Measurements from ENCODE around the gene REXO4. TPM values are rescaled to one million over a fixed set of nuclear protein-coding genes. Genes with fewer than 3 reads are reported as not detected.

REXO4 gene
- total and polyA plus RNA-seq, 2 donors (not counting 3 experiments of a cell fraction or from before 2014, with no cell fraction given), result 19.5 to 29.5 TPM

- Histone ChIP-seq H3K4me2 (ENCODE audit: insufficient read depth, low read length) (no peak overlapping the region), H4K20me1 (replicated peaks; ENCODE audit: control insufficient read depth, extremely low read depth, insufficient read depth, low read length) (no peaks in the 10 kb centered on the region), H3K9me1 (replicated peaks; ENCODE audit: control insufficient read depth, extremely low read depth, insufficient read depth, low read length) (no peaks in the 10 kb centered on the region), H3K27ac (ENCODE audit: insufficient read depth, low read depth, low read length) (no peak overlapping the region), H3K4me1 (ENCODE audit: control insufficient read depth, extremely low read depth, insufficient read depth, low read length) (no peaks in the 10 kb centered on the region), H3K9ac (replicated peaks; ENCODE audit: extremely low read depth, insufficient read depth, low read length) (no peak overlapping the region), H3K4me3 (replicated peaks in 1 of 3; ENCODE audit: insufficient read depth in 1 of 3, low read depth in 1 of 3, low read length in 3 of 3) (no peak overlapping the region), H3K9me3 (replicated peaks; ENCODE audit: control insufficient read depth, insufficient read depth, low read length) (no peaks in the 10 kb centered on the region), H3K79me2 (ENCODE audit: control insufficient read depth, insufficient read depth, low read length) (no peaks in the 10 kb centered on the region), H2AFZ (ENCODE audit: low read depth, low read length) (no peak overlapping the region), H3K27me3 (ENCODE audit: control insufficient read depth in 2 of 2, insufficient read depth in 2 of 2, low read length in 2 of 2) (peaks cover 9 to 19% of the 10 kb centered on the region in 2 experiments), H3K36me3 (ENCODE audit: control insufficient read depth in 2 of 2, extremely low read depth in 1 of 2, insufficient read depth in 2 of 2, low read length in 2 of 2) (no peaks in the 10 kb centered on the region)
- ChIA-PET POLR2A (no interaction called here), CTCF (no interaction called here)
- BruUV-seq (replicated peaks), result no TSS peak
- FAIRE-seq (no peak), DNase-seq (ENCODE audit: low read depth, low spot score) (no peak)
- dilution Hi-C loops (cut with MboI; ENCODE audit: extremely low pct_ligation_motif_present, low sequenced_read_pairs), result no loop called here
- TF ChIP-seq FOS (IDR thresholded peaks at IDR 0.05; ENCODE audit: borderline replicate concordance, insufficient read depth, low read length) (no peak), MAX (IDR thresholded peaks at IDR 0.05; ENCODE audit: insufficient read depth, insufficient read length) (no peak), POLR2AphosphoS5 (IDR thresholded peaks at IDR 0.05; ENCODE audit: insufficient read depth, low read depth, low read length) (no peak), EZH2 (IDR thresholded peaks at IDR 0.05; ENCODE audit: borderline replicate concordance, low read depth, low read length, severe bottlenecking) (no peak), GATA2 (IDR thresholded peaks at IDR 0.05; ENCODE audit: insufficient read depth, insufficient read length, low read depth, low read length) (no peak), JUN (IDR thresholded peaks at IDR 0.05; ENCODE audit: borderline replicate concordance, insufficient read depth, insufficient read length, low read depth) (no peak), POLR2A (IDR thresholded peaks at IDR 0.05; ENCODE audit: low read depth, low read length) (no peak), MYC (IDR thresholded peaks at IDR 0.05; ENCODE audit: low read depth, low read length) (no peak), CTCF (IDR thresholded peaks at IDR 0.05; ENCODE audit: extremely low read depth in 1 of 2, insufficient read depth in 1 of 2, low read depth in 1 of 2, low read length in 2 of 2) (no peak)
- intact Hi-C loops (cut with micrococcal nuclease), result no loop called here
These were observed 8.2 kb upstream of the REXO4 start for GRCh38 chr9:133426011-133426410.

All from endothelial cell of umbilical vein (primary cell).